Effector CD8-positive, alpha-beta T cell (primary cell): Measurements from ENCODE around the gene B4GALNT2.
A peak's percentile ranks its signal among the peaks of the same experiment; 100 is the strongest.
"Not testable (repeated sequence)": the region's sequence is repeated elsewhere in the genome, so short reads cannot be mapped to it uniquely, and the experiment has no call there.

ENCODE experiments used
- DNase-seq: peaks from one replicate; lab custom pipeline; 2025; lab: John Stamatoyannopoulos, UW

The B4GALNT2 gene

DNA sequence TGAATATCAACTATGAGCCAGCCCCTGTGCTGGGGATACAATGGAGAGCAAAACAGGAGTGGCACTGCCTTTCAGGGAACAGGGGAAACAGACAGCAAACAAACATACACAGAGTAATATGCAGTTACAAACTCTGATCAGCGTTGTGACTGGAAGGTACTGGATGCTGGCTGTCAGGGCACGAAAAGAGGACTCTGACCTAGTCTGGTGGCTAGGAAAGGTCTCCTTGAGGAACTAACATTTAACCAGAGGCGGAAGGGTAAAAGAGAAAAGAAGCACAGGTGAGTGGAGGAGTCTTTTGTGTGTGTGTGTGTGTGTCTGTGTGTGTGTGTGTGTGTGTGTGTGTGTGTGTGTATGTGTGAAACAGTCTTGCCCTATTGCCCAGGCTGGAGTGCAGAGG is 12.4 kb upstream of the B4GALNT2 start:
- DNase-seq: no peak

DNA sequence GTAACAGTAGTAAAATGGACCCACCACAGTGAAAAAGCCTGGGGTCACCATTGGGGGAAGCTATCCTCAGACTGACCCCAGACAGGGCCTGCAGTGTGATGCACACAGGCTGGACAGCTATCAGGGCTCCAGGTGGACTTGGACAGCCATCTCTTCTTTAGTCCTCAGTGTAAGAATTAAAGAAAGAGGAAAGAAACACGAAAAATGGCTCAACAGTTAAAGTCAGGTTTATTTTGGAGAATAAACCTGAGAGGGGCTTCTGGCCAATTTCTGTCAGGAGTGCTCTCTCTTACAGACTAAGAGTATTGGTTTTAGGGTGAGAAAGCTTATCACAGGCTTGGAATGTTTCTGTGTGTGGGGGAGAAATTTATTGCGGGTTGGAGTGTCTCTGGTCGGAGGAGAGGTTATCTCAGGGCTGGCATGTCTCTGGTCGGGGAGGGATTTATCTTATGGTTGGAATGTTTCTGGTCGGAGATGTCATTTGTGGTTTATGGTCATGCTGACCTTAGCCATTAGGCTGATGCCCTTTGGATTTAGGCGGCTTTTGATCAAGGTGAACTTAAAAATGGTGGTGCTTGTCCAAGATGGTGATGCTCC is 10.8 kb upstream of the B4GALNT2 start:
- no peak for DNase-seq

DNA sequence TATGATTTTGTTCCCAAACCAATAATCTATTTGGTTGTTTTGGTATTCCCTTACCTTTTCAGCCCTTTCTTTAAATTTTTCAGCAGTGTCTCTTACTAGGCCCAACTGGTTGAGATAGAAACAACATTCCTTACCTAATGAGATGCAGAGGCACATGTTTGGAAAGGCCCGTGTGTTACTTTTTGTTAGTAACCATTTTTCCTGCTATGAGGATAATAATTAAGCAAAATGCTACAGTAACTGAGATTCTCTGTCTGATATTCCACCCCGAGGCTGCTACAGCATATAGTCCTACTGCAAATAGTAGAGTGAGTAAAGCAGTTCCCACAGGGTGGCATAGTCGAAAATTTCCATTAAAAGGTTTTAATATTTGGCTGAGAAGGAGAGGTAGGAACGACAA is 10.0 kb upstream of the B4GALNT2 start:
- DNase-seq: no peak

DNA sequence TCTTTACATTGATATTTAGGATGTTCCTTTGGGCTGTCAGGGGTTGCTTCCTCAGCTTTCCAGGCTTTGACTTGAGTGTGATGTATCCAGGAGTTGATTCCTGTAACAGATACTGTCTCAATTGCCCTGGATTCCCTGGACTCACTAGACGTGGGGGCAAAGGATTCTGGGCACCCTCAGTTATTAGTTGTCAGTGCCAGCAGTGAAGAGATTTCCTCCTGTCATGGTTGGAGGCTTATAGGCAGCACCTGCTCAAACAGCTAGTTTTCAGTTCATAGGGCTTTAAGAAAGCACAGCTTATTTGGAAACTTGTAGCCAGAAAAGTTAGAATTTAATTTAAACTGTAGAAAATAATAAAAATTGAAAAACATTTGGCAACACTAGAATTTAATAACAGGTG is 9.5 kb upstream of the B4GALNT2 start:
- no peak for DNase-seq

DNA sequence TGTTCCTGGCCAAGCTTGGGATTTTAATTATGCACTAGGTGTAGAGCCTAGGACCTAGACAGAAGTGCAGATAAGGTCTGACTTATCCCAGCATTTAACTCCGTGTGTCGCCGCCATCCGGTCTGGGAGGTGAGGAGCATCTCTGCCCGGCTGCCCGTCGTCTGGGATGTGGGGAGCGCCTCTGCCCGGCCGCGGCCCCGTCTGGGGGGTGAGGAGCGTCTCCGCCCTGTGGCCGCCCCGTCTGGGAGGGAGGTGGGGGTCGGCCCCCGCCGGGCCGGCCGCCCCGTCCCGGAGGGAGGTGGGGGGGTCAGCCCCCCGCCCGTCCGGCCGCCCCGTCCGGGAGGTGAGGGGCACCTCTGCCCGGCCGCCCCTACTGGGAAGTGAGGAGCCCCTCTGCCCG is 7.1 kb upstream of the B4GALNT2 start:
- no peak for DNase-seq

DNA sequence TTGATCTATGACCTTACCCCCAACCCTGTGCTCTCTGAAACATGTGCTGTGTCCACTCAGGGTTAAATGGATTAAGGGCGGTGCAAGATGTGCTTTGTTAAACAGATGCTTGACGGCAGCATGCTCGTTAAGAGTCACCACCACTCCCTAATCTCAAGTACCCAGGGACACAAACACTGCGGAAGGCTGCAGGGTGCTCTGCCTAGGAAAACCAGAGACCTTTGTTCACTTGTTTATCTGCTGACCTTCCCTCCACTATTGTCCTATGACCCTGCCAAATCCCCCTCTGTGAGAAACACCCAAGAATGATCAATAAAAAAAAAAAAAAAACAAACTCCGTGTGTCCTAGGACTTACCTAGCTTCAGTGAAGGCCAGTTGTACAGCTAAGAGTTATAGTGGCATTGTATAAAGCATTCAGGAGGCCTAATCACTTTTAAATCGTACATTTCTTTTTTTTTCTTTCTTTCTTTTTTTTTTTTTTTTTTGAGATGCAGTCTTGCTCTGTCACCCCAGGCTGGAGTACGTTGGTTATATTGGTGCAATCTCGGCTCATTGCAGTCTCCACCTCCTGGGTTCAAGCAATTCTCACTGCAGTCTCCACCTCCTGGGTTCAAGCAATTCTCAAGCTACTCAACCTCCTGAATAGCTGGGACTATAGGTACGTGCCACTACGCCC is 6.2 kb upstream of the B4GALNT2 start:
- not testable (repeated sequence) for DNase-seq

DNA sequence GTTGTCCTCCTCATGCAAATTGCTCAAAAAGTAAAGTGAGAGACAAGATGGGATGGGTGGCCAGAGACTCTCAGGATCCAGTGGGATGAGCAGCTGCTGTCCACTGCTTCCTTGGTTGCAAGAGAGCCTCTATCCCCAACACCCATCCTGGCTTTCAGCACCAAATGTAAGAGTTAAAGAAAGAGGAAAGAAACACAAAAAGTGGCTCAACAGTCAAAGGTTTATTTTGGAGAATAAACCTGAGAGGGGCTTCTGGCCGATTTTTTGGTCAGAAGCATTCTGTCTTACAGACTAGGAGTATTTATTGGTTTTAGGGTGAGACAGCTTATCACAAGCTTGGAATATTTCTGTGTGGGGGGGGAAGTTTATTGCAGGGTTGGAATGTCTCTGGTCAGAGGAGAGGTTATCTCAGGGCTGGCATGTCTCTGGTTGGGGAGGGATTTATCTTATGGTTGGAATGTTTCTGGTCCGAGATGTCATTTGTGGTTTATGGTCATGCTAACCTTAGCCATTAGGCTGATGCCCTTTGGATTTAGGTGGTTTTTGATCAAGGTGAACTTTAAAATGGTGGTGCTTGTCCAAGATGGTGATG is 3.1 kb upstream of the B4GALNT2 start:
- DNase-seq: not testable (repeated sequence)

DNA sequence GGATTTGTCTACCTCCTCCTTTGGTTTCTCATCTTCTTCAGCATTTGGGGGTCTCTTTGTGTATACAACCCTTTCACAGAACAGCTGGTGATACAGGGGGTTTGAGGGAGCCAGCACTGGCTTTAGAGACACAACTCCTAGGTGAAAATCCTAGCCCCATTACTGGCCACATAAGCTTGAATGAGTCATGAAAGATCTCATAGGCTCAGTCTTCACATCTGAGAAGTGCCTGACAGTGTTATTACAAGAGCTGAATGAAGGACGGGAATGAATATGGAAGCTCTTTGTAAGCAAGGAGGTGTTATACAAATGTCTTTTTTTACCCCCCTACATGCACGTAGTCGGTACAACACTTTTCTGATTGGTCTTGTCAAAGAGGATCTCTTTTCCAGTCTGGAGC is 1.7 kb upstream of the B4GALNT2 start:
- DNase-seq: no peak

DNA sequence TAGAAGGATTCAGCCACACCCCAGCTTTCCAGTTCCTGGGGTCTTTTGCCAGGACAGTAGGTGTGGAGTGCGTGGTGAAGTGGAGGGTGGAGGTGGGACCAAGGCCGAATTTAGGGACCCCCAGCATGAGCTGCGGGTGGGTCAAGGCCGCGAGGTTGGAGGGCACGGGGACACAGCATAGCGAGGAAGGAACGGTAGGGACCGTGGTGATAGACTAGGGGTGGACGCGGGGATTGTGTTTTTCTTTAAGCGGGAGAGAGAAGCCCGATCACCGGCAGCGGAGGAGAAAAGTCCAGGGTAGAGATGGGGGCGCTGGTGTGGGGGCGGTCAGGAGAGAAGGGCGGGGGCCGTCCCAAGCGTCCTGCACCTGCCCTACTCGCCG is 261 bp upstream of the B4GALNT2 start:
- DNase-seq: no peak

DNA sequence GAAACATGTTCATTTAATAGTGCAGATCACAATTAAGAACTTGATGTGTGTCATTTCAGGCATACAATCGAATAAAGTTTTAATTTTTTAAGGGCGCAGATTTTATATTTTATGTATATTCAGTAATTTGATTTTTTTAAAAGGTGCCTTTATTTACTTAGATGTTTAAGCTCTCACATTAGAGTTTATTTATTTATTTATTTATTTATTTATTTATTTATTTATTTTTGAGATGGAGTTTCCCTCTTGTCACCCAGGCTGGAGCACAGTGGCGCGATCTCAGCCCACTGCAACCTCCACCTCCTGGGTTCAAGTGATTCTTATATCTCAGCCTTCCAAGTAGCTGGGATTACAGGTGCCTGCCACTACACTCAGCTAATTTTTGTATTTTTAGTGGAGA is 3.8 kb downstream of the B4GALNT2 start:
- DNase-seq: no peak

DNA sequence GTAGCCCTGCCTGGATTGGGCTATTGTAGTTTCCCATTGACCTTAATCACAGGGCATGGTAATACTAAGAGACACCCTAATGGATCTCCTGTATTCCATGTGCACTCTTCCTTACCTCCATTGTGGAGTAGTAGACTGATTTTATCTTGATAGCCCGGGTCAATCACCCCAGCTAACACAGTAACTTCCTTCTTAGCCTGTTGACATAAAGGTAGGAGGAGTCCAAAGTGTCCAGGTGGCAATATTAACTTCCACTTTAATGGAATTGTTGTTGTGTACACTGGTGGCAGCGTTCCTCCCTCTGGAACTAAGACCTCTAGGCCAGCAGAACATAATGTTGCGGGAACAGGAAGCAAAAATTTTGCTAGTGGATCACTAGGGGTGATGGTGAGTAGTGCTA is 13.1 kb downstream of the B4GALNT2 start:
- DNase-seq: not testable (repeated sequence)

DNA sequence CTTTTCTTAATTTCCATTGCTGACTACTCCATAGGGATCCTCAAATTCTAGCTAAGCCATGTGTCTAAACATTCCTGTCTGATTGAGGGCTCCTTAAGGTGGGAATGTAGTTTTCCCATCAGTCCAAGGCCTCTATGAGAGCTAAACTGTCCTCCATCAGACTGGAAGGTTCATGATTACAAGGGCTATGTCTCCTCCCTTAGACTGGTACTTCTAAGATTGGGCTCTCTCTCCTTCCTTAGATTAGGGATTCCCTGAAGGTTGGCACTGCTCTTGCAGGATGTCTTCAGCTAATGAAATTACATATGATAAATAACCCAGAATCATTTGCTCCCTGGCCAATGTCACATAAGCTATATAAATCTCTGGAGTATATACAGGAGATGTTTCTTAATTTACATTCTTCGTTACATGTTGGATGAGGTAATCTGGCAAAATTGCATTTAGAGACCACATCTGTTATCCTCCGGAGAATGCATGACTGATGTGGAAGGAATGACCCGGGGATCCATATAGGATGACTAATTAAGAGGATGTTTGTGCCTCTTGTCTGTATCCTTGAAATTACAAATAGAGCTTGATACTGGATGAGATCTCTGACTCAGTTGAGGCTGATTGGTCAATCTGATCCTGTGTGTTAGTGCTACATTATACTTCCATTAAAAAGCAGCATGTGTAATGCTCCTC is 14.2 kb downstream of the B4GALNT2 start:
- no peak for DNase-seq

DNA sequence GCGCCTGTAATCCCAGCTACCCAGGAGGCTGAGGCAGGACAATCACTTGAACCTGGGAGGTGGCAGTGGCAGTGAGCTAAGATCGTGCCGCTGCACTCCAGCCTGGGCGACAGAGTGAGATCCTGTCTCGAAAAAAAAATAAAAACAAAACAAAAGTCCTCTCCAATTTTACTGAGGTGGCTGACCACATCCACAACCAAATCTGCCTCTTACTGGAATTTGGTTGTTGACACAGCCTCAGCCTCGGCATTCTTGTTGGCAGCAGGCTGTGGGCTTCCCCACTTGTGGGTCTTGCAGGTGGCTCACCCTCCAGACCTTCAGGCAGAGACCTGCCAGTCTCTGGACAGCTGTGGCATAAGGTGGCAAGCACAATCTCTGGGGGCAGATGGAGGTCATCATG is 15.6 kb downstream of the B4GALNT2 start:
- no peak for DNase-seq

DNA sequence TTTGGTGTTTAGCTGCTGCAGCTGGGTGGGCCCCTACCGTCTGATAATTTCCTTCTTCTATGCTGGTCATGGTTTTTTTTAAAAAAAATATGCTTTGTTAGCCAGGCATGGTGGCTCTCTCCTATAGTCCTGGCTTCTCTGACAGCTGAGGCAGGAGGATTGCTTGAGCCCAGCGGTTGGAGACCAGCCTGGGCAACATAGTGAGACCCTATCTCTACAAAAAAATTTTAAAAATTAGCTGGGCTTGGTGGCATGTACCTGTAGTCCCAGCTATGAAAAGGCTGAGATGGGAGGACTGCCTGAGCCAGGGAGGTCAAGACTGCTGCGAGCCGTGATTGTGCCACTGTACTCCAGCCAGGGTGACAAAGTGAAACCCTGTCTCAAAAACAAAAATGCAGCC is 19.4 kb downstream of the B4GALNT2 start:
- DNase-seq: no peak

DNA sequence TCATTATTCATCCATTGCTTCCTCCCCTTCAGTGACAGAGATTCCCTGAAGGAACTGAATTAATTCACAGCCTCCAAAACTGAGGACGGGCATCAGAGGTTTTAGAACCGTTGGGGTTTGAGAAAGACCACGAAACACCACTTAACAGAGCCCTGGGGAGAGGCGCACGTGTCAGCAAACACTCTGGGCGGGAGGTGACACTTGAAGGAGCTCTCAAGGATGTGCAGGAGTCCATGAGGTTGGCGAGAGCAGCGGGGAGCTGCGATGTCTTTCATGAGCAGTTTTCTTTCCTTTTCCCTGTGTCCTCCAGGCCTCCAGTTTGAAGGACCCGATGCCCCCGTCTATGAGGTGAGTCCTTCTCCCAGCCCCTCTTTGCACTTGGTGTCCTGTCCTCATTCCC is 23.7 kb downstream of the B4GALNT2 start:
- no peak for DNase-seq

DNA sequence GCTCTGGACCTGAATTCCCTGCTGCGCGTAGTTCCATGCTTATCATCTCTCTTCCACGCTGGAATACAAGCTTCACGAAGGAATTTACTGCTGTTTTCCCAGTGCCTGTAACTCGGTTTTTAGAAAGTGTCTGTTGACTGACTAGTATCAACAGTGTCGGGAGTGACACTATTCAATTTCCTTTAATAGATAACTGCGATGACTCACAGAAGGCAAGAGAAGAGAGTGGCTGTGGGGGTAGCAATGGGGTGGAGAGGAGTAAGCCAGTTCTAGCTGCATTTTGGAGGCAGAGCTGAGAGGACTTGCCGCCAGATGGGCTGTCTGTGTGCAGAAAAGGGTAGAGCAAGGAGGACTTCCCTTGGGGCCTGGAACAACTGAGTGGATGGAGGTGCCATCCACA is 25.2 kb downstream of the B4GALNT2 start:
- no peak for DNase-seq

DNA sequence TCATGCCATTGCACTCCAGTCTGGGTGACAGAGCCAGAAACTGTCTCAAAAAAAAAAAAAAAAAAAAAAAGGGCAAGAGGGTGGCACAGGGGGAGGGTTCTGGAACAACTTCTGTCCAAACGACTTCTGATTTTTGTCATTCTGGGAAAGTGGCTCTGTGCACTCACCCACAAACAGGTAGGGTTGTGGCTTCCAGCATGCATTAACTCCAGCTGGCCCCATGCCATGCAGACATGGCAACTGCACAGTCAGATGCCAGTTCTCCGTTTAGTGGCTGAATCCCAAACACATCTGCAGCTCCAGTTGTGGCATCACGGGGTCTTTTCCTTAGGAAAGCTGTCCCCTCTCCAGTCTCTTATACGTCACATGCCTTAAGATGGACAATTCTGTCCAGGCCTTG is 30.3 kb downstream of the B4GALNT2 start:
- DNase-seq: no peak

DNA sequence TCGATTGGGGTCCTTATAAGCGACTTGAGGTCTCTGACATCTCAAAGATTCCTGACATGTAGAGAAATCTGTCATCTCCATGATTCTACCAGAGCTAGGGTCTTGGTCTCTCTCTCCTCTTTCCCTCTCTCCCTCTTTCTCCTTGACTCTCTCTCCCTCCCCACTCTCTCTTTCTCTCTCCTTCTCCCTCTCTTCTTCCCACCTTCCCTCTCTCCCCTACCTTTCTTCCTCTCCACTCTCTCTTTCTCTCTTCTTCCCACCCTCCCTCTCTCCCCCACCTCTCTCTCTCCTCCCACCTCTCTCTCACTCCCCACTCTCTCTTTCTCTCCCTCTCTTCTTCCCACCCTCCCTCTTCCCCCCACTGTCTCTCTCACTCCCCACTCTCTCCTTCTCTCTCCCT is 32.6 kb downstream of the B4GALNT2 start:
- DNase-seq: no peak

DNA sequence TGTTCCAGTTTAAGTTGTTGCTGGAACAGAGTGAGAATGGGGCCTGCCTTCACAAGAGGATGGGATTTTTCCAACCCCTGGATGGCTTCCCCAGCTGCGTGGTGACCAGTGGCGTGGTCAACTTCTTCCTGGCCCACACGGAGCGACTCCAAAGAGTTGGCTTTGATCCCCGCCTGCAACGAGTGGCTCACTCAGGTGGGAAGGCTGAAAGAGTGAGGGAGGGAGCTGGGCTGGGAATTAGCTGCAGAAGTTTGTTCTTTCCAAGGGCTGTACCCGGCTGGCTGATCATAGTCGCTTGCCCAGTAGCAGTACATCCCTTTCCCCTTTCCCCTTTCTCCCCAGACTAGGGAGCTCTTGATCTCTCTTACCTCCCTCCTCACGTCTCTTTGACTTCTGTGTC is 36.1 kb downstream of the B4GALNT2 start:
- DNase-seq: no peak

DNA sequence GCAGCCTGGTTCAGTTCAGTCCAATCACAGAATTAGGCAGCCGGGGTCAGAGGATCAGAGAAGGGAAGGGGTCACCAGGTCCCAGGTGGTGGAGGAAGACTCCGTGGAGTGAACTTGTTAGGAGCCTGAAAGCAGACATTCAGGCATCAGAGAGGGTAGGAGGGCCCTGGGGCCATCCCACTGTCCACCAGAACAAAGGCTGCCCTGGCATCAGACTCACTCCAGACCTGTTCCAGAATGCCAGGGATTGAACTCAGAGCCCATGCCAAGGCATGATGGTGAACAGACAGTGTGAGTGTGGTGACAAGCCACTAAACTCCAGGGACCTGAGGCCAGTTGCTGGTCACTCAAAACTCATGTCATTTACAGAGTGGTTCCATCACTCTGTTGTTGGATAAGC is 37.6 kb downstream of the B4GALNT2 start:
- no peak for DNase-seq

DNA sequence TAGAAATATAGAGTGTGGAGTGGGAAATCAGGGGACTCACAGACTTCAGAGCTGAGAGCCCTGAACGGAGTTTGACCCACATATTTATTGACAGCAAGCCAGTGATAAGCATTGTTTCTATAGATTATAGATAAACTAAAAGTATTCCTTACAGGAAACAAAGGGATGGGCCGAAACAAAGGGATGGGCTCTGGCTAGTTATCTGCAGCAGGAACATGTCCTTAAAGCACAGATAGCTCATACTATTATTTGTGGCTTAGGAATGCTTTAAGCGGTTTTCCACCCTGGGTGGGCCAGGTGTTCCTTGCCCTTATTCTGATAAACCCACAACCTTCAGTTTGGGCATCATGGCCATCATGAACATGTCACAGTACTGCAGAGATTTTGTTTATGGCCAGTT is 38.1 kb downstream of the B4GALNT2 start:
- DNase-seq: not testable (repeated sequence)

DNA sequence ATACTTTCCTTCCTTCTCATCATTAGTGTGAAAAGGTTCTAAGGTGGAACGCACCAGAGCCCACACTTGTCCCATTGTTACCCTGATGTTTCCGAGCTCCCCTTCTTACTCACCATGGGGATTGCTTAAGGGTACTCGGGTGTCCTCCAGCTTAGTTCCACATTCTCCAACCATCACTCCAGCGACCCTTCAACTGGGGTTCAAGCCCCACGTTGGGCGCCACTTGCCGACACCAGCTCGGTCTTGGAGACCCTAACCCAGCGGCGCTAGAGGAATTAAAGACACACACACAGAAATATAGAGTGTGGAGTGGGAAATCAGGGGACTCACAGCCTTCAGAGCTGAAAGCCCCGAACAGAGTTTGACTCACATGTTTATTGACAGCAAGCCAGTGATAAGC is 43.4 kb downstream of the B4GALNT2 start:
- not testable (repeated sequence) for DNase-seq

DNA sequence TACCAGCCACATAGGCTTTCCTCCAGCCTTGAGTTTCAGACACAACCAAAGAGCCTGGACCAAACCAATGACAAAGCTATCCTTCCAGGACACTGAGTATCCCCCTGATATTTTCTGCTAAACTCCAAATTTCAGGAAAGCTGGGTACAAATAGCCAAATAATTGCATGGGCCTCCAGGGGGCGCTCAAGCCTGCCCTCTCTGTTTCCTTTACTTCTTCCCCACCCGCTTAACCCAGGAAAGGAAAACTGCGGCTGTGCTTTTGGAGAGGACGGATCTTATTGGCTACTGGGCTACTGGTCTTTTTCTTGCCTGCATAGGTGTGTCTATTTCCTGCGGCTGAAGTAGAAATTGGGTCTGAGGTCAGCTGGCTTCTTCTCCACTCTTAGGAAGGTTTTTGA is 47.7 kb downstream of the B4GALNT2 start:
- peak; percentile 64 for DNase-seq
